HG02588 (cell line): ENCODE data around the gene RBM22.
A peak's percentile ranks its signal among the peaks of the same experiment; 100 is the strongest.

Experiments used
- ATAC-seq: cut with Tn5 transposase; IDR thresholded peaks from one replicate; pipeline ENCODE4 v1.9.1; 2021; ENCODE audit warnings: mild to moderate bottlenecking, moderate library complexity; ENCODE audit not compliant: unreplicated experiment

RBM22 gene

DNA sequence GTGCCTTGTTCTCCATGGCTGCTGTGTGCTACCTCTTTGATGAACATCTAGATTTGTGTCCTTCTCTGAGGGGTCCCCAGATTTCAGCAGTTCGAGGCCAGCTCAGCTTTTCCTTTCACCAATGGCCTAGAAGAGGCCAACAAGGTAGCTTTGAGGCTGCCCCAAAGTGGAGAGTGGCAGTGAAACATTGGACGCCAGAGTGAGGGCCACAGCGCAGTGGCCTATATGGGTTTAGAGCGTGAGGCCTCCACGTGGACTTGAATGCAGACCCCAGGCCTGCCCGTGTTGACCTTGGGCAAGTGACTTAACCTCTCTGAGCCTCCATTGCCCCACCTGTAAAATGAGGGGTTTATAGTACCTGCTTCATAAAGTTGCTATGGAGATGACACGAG is 28.0 kb downstream of the RBM22 start:
- no peak for ATAC-seq

DNA sequence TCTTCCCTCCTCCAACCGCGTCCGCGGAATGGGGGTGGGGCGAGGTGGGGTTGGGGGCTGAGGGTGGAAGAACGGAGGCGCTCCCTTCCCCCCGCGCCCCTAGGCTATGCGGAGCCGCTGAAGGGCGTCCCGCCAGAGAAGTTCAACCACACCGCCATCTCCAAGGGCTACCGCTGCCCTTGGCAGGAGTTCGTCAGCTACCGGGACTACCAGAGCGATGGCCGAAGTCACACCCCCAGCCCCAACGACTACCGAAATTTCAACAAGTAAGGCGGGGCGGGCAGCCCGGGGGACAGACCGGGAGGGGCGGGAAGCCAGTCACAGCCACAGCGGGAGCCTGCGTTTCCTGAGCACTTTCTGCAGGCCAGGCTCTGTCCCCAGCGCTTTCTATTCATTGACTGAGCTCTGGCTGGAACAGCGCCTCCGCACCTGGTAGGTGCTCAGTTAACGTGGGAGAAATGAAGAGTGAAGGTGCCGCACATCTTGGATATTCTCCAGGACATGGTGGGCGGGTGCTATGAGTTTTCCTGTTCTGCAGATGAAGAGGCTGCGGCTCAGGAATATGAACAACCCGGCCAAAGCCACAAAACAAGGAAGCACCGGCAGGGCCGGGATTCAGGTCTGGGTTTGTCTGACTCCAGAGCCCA is 28.5 kb downstream of the RBM22 start:
- no peak for ATAC-seq

DNA sequence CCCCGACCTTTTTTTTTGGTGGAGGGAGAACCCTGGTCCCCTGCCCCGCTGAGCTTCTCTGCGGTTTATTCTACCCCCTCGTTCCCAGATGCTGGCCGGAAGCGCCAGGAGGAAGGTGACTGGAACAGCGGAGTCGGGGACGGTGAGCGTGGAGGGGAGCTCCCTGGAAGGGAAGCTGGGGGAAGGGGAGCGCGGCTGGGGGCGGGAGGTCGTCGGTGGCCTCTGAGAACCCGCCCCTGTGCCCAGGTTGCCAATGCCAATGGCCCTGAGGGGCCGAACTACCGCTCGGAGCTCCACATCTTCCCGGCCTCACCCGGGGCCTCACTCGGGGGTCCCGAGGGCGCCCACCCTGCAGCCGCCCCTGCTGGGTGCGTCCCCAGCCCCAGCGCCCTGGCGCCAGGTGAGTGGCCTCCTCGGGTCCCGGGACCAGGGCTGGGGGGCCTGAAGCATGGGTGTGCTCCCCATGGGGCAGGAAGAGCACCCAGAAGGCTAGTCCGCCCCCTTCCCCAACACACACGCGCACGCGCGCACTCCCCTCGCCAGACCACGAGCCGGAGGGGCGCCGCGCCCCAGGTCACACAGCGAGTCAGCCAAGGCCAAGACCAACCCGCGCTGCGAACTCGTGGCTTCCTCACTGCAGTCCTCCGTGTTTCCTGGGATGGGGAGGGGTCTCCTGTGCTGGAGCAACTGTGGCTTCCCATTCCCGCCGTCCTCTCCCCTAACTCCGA is 29.2 kb downstream of the RBM22 start:
- ATAC-seq = no peak

DNA sequence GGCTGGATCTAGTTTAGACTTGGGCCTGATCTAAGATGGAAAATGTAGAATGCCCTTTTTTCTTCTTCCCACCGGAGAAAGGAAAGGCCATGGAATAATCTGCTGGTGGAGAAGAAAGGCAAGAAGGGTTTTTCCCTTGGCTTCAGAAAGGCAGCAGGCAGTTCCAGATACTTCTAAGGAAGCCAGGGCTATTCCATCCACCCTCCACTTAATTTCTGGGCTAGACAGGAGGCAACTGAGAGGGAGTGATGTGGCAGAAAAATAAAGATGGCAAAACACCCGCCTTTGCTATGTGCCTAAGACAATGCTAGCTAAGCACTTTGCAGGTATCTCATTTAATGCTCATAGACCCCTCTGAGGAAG is 29.9 kb downstream of the RBM22 start:
- no peak for ATAC-seq

DNA sequence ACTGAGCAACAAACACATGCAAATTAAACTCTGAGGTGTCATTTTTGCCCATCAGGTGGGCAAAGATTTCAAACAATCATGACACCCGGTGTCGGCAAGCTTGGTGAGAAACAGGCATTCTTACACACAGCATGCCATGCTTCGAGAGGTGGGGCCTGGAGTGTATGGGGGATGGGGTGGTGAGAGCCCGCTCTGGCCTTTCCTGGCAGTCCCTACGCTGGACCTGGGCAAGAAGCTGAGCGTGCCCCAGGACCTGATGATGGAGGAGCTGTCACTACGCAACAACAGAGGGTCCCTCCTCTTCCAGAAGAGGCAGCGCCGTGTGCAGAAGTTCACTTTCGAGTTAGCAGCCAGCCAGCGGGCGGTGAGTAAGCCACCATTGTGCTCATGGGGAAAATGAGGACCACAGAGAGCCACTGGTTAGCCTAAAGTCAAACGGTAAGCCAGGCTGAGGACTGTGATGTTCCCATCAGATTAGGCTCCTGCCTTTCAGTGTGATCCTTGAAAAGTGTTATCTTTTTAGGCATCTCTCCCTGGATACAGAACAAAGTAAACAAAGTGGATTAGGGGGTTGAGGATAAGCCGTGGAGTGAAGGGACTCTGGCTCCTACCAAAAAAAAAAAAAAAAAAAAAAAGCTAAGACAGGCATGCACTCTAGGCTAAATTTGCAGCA is 30.5 kb downstream of the RBM22 start:
- no peak for ATAC-seq

DNA sequence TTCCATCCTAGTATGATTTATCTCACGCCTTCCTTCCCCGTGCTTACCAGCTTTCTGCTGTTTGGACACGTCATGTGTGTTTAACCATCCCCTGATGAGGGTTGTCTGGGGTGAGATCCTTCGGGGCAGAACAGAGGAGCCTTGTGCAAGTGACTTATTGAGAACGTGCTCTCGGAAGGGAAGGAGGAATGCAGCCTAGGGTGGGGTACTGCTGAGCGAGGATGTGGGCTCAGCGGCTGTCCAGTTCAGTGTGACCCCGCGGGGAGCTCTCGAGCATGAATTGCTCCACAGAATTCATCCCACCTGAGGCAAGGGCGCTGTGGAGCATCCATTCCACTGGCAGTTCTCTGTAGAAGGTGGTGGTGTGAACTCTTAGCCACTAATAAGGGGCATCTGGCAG is 35.8 kb downstream of the RBM22 start:
- no peak for ATAC-seq

DNA sequence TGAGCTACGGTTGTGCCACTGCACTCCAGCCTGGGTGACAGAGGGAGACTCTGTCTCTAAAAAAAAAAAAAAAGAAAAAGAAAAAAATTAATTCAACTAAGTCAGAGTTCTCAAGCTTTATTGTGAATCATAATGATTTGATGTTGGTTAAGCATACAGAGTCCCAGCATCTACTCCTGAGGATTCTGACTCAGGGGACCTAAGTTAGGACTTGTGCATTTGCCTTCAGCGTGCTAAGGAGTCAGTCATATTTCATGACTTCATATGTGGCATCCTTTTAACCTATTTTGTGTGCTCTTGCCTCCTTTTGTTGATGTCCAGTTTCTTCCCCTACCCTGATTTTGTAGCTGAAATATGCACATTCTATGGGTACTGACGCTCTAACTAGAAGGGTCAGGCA is 36.9 kb downstream of the RBM22 start:
- no peak for ATAC-seq

DNA sequence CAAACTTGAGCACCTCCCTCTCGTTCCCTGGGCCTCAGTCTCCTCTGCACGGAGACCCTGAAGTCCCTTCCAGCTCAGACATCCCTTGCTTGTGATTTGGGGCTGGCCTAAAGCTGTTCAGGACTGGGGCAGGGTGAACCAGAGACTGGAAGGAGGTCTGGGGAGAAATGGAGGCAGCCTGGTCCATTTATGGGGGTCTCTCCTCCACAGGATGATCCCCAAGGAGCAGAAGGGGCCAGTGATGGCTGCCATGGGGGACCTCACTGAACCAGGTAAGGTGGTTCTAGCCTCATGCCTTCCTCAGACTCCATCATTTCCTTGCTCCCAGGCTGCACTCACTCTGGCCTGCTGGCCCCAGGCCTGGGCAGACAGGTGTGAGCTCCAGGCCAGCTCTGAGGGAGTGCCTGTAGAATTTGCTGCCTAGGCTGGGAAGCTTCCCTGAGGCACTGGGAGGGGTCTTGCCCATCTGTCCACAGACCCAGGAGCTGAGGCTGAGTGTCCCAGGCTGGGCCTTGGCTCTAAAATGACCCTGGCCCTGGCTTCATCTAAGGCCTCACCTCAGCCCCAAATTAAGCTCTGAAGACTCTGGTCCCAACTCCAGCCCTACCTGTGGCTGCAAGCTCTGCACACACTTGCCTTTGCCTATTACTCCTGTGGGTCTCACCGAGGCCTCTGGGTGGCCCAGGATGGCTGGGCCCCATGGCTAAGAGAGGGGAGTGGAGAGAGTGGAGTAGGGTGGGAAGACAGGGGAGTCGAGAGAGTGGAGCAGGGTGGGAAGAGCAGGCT is 37.9 kb downstream of the RBM22 start:
- ATAC-seq = no peak

DNA sequence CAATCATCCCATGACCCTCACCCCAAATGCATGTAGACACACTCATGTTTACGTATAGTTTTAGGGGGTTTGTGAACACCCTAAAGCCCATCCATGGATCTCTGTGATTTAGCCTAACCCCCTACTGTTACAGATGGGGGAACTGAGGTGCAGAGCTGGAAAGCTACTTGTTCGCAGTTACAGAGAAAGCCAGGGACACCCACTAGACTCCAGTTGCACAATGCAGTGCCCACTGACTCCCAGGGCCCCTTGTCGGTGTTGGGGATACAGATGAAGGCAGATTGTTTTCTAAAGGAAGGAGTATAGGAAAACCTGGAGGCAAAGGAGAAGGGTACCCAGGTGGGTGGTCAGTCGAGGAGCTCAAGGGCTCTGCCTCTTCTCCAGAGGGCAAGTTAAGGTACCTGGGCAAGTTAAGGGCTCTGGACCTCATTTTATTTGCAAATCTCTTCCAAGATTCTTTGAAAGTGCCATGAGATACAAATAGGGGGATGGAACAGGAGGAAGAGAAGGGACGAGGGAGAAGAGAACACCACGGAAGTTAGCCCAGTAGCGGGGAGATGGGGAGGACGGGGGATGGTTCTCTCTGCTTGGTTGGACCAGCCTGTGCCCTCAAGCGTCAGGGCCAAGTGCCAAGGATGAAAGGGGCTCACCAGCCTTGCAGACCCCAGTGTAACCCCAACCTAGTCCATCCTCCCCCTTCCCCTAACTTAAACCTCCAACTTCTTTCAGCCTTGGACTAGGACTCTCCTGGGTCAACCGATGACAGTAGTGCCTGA is 38.9 kb downstream of the RBM22 start:
- no peak for ATAC-seq

DNA sequence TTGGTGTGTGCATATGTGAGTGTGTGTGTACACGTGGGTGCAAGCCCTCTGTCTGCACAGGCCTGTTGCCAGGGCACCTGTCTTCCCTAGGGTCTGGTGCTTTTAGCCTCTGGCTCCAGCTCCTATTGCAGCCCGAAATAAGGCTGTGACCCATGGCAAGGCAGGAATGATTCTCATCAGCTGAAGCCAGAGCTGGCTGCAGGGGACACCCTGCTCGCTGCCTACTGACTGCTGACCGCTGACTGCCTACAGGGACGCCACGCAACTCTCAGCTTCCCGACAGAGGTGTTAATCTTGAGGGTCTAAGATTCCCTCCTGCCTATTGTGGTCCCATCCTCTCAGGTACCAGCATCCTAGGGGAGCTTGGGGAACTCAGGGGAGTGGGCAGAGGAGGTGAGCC is 39.8 kb downstream of the RBM22 start, which contains the start of gene MYOZ3:
Gene MYOZ3 (plus strand): TSS at position 166 of the 400 bp plus-strand sequence. CDS start 1,691 bp downstream, outside the sequence.
- no peak for ATAC-seq

DNA sequence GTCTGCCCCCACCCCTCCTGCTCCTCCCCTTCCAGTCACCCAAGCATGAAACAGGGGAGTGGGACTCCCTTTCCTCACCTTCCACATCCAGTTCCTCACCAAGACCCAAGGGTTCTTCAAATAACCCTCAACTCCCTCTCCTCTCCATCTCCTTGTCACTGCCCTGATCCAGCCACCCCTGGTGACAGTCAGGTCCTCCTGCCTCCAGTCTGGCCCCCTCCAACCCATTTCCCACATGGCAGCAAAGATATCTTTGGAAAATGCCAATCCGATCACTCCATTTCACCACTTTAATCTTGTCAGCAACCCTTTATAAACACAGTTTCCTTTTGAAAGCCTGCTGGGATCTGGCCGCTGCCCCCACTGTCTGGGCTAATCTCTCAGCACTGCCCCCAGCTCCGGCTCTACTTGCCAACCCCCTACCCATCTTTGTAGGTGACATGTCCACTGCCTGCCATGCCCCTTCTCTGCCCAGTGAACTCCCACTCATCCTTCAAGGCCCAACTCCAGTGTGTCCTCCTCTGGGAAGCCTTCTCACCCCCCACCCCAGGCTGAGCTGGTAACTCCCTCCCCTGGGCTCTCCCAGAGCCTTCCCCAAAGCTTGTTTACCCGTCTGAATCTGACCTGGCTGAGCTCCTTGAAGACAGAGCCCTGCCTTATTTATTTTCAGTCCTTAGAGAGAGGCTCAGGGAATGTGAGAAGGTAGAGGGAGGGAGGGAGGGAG is 40.6 kb downstream of the RBM22 start:
- no peak for ATAC-seq

DNA sequence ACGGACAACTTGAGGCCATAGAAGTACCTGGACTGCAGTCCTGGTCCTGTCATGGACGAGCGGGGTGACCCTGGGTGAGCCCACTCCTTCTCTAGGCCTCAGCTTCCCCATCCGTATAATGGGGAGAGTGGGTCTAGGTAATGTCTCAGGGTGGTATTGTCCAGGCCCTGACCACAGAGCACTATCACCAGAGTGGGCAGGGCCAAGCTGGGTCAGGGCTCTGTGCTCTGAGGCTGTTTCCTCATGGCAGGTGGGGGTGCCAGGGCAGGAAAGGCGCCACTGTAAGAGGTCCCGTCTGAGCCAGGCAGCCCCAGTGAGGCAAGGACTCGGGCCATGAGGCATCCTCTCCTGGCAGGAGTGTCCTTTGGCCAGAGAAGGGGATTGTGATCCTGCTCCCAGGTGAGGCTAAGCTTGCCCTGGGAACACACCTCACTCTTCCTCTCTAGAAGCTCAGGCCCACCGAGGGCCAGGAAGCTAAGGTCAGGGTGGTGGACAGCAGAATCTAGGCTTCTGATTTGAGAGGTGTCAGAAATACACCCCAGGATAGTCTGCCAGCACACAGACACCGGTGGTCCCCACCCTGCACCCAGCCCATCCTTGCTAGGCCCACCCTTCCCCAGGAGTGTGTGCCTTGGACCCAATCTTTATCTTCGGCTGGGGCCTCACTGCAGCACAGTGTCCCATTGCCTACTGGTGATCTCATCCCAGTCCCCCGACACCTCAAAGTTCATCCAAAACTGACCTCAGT is 41.3 kb downstream of the RBM22 start:
- ATAC-seq = no peak

DNA sequence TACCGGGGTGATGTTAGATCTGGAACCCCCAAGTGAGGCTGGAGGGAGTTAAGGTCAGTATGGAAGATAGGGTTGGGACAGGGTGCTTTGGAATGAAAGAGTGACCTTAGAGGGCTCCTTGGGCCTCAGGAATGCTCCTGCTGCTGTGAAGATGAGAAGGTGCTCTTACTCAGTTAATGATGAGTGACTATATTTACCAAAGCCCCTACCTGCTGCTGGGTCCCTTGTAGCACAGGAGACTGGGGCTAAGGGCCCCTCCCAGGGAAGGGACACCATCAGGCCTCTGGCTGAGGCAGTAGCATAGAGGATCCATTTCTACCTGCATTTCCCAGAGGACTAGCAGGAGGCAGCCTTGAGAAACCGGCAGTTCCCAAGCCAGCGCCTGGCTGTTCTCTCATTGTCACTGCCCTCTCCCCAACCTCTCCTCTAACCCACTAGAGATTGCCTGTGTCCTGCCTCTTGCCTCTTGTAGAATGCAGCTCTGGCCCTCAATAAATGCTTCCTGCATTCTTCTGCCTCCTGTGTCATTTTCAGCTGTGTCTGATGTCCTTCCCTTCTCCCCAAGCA is 42.1 kb downstream of the RBM22 start:
- ATAC-seq = no peak

DNA sequence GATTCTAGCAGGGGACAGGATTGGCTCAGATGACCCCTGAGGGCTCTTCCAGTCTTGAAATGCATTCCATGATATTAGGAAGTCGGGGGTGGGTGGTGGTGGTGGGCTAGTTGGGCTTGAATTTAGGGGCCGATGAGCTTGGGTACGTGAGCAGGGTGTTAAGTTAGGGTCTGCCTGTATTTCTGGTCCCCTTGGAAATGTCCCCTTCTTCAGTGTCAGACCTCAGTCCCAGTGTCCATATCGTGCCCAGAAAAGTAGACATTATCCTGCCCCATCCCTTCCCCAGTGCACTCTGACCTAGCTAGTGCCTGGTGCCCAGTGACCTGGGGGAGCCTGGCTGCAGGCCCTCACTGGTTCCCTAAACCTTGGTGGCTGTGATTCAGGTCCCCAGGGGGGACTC is 42.7 kb downstream of the RBM22 start:
- no peak for ATAC-seq

DNA sequence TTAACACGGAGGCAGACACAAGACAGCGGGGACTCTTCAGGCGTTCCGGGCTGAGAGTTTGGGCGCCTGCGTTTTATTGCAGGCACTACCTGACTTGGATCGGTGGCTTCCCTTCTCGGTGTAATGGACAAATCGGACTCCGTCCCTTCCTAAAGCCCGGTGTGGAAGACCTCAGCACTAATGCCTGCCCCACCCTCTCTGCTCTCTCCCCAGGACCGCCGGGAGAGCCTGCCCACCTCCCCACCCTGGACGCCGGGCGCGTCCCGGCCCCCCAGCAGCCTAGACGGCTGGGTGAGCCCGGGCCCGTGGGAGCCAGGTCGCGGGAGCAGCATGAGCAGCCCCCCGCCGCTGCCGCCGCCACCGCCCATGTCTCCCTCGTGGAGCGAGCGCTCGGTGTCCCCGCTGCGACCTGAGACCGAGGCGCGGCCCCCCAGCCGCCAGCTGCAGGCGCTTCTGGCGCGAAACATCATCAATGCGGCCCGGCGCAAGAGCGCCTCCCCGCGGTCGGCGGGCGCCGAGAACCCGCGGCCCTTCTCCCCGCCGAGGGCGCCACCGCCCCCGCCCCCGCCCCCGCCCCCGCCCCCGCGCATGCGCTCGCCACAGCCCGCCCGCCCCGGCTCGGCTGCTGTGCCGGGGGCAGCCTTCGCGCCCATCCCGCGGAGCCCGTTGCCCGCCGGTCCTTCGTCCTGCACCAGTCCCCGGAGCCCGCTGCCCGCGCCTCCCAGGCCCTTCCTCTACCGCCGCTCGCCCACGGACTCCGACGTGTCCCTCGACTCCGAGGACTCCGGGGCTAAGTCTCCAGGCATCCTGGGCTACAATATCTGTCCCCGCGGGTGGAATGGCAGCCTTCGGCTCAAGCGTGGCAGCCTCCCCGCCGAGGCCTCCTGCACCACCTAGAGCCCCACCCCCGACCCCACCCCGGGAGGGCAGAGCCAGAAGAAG is 44.4 kb downstream of the RBM22 start:
- ATAC-seq = peak; percentile 75

DNA sequence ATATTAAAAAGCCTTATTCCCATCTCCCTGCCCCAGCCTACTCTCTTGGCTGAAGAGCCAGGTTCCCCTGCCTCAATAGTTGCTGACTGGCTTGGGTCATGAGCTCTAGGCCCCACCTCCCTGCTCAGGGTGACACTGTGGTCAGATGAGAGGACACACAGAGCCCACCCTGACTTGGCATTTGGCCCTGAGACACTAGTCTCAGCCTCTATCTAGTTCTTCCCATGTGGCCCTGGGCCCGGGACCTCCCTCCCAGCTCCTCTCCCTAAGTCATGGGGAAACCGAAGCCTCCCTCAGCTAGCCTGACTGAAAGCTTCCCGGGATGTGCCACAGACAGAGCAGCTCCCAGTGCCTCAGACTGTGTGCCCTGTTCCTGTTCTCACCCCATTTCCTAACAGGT is 45.6 kb downstream of the RBM22 start:
- no peak for ATAC-seq

DNA sequence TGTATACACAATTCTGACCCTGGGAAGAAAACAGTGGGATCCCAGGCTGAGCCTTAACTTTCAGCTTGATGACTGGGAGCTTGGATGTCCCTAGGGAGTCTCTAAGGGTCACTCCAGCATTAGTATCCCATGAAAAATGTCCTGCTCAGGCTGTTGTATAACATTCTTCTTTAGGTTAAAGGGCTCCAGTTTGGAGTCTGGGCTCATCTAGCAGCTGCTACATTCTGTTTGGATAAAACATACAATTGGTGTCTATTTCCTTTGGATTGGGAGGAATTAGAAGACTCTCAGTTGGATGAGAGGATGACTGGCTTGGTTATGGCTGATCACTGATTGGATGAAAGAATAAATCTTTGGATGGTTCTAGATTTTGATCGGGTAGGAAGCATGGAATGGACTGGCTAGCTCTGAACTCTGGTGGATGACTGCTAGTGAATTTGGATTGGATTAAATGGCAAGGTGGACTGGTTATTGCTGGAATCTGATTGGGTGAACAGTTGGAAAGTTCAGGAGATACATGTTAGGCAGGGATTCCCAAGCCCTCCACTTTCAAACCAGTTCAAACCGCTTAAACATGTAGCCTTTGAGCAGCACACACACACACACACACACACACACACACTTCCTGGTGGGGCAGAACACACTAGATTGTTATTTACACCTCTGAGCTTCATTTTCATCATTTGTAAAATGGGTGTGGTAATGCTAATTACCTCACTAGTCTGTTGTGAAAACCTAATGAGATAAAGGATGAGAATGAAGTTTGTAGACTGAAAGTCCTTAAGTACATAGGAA is 46.9 kb downstream of the RBM22 start:
- no peak for ATAC-seq
